Fibroblast of pulmonary artery (primary cell): Measurements from ENCODE around the gene ANTXR2.

Experiments used
- DNase-seq: peaks from one replicate; pipeline ENCODE4 v3.0.0-alpha.2; 2010; ENCODE audit warnings: low read depth
- H3K4me3 ChIP-seq: replicated peaks from 2 replicates; pipeline ENCODE4 v1.5.1; 2011; ENCODE audit warnings: low read depth, mild to moderate bottlenecking, control low read depth, low read length, moderate library complexity
- TF ChIP-seq, protein P1 (sequence below): IDR thresholded peaks from 2 replicates; pipeline ENCODE4 v1.5.1; 2011; ENCODE audit warnings: mild to moderate bottlenecking, control low read depth, low read length, inconsistent platforms; ENCODE audit errors: missing control alignments

ANTXR2 gene

GRCh38 chr4:79980448-79980847 is 92.6 kb downstream of the ANTXR2 start:
- TF ChIP-seq, protein P1, sequence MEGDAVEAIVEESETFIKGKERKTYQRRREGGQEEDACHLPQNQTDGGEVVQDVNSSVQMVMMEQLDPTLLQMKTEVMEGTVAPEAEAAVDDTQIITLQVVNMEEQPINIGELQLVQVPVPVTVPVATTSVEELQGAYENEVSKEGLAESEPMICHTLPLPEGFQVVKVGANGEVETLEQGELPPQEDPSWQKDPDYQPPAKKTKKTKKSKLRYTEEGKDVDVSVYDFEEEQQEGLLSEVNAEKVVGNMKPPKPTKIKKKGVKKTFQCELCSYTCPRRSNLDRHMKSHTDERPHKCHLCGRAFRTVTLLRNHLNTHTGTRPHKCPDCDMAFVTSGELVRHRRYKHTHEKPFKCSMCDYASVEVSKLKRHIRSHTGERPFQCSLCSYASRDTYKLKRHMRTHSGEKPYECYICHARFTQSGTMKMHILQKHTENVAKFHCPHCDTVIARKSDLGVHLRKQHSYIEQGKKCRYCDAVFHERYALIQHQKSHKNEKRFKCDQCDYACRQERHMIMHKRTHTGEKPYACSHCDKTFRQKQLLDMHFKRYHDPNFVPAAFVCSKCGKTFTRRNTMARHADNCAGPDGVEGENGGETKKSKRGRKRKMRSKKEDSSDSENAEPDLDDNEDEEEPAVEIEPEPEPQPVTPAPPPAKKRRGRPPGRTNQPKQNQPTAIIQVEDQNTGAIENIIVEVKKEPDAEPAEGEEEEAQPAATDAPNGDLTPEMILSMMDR, result no peak
- H3K4me3 ChIP-seq, result no peak overlapping the region
- no peak for DNase-seq

DNA sequence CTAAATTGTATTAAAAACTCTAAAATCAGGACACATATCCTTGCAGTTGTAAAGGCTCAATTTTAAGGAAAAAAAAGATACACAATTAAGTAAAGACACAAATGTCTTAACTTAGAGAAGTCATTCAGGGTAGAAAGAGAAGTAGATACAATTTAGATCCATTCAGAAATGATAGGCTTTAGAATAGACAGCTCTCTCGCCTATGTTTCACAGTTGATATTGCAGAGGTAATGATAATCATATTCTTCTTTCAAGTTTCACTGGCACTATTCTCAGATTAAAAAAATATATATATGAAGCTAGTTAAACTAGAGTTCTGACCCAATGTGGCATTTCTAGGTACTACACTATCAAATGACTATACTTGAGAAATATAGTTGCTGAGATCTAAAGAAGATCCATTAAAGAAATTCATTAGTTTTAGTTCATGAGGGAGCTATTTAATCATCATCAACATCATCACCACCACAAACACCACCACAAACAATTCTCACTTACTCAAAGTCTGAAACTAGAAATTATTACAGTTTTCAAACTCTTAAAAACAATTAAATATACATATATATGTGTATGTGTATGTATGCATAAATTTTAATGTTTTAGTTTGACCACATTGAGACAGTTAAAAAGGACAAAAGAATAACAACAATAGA is 93.1 kb downstream of the ANTXR2 start:
- TF ChIP-seq, protein P1, result no peak
- H3K4me3 ChIP-seq, result no peak overlapping the region
- DNase-seq, result no peak

- H3K4me3 ChIP-seq, result no peak overlapping the region
- TF ChIP-seq, protein P1, result no peak
These were observed 95.7 kb downstream of the ANTXR2 start for GRCh38 chr4:79977131-79977840.

DNA sequence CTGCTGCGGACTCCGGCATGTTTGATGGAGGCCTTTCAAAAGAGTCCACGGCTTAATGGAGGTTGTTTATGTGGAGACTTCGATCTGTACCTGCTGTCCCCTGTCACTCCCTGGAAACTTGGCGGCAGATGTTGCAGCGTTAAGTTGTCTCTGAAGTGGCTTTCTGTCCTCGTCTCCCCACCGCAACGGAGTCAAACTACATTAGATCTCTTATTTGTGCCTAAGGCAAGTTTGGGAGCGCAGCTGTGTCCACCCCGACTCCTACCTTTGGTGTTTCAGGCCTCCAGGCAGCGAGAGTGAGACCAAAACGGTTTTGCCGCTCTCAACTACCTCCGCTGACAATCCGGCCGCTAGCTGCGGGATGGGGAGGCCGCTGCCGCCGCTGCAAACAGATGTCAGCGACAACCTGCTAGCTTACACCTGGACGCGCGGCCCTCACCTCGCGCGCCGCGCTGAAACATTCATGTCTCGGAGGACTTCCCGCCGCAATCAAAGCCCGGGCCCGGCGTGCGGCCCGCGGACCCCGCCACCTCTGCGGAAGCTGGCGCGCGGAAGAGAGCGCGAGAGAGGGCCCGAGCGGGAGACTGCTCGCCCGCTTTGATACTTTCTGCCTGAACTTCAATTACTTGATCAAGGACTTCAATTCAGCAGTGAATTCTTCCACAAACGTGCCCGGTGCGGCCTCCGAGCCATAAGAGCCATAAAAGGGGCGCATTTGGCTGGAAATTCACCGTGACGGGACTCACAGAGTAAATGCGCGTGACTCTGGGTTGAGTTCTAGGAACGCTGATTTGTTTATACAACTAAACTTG is 108.4 kb downstream of the ANTXR2 start:
- no peak overlapping the region for H3K4me3 ChIP-seq
- no peak for DNase-seq
- TF ChIP-seq, protein P1, result no peak

More at GRCh38 chr4:79977131-79977840, 95.7 kb downstream of the ANTXR2 start:
- peak; percentile 12 for DNase-seq

DNA sequence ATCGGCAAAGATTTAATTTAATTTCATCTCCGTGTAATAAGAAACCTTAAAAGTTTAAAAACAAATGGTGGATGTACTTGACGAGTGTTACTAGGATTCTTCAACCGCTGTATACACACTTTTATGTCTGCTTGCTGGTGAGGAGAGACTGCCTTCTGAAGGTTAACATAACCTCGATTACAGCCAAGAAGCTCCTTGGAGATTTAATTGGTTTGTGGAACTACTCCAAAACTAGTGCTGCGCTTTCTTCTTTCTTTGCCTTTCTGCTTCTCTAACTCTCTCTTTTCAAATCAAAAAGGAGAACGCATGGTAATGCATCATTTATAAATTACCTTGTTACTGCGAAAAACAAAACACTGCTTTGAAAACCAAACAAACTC is 109.0 kb downstream of the ANTXR2 start:
- H3K4me3 ChIP-seq, result no peak overlapping the region

GRCh38 chr4:79959652-79960051 is 113.4 kb downstream of the ANTXR2 start:
- no peak for DNase-seq
- H3K4me3 ChIP-seq, result no peak overlapping the region
- TF ChIP-seq, protein P1, result no peak

More for the DNA sequence above, 109.0 kb downstream of the ANTXR2 start:
- TF ChIP-seq, protein P1, result no peak
- DNase-seq, result no peak
